ENCODE data around the gene PCDHGC3.
A peak's percentile ranks its signal among the peaks of the same experiment; 100 is the strongest.

Gene PCDHGC3

DNA sequence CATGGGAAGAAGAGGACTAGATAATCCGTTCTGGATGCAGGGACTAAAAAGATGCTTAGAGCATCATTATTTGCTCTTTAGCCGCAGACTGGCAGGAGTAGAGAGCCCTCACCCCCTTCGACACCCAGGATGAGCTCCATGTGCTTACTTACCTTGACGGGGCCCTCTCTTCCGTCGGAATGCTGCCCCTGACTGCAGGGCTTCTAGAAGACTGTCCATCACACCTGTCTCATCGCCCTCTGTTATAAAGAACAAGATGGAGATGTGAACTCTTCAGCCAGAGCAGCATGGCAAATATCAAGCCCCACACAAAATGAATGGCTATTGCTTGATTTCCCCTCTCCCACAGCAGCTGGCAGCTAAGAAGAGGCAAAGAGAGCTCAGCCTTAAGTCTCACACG is 48.2 kb downstream of the PCDHGC3 start:
- DNase-seq (ENCODE audit: low spot score) = no peak

DNA sequence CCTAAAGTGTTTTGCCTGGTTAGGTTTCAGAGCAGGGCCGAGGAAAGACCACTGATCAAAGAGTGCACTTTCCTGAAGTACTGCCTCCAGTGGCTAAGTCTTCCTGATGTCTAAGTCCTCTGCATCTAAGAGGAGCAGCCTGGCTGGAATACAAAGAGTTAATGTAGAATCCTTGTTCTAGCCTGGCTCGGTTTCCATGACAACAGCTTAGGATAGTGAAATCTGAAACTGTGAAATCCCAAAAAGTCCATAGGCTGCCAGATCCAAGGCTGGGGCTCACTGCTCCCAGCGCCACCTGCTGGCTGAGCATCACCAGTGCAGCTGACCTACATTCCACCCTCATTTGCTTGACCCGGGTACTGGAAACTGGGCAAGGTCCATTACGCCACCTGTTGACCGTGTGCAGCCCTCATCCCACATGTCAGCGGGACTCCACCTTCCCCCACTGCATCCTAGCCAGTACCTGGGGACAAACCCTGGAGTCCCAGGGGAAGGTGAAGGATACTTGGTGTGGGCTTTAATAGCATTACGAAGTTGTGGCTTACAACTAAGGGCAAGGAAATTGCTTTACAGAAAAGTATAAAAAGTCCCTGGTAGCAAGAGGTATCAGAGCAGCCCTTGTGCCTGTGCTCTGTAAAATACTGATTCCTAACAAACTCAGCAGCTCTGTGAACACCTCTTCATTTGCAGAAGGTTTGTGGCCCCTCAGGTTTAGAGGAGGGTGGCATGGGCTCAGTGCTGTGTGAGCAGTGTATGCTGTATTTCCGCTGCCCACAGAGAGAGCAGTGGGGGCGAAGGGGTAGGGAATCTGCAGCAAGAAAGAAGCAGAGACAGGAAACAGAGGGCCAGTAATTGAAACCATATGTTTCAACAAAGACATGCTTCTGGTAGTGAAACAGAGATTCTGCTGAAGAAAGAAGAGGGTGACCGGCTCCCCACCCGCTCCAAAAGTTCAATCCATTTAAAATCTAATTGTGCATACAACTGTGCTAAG is 49.1 kb downstream of the PCDHGC3 start:
- DNase-seq (ENCODE audit: low spot score) = peak; percentile 87

DNA sequence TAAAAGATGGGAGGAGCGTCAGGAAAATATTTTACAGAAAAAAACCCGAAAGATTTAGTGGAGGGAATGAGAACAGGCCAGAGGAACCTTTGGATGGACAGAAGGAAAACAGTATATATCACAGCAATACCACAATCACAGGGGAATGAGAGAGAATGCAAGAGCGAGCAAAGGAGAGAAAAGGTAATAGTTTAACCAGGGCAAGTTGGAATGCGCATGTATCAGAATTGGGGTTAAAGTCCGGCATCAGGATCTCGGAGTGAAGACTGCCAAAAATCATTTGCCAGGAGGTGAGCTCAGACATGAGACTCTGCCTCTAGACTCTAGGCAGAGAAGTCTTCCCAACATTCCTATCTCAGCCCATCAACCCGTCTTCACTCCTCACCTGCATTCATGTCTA is 49.9 kb downstream of the PCDHGC3 start:
- DNase-seq (ENCODE audit: low spot score) = no peak

GRCh38 chr5:141527426-141527825 is 51.7 kb downstream of the PCDHGC3 start:
- DNase-seq (ENCODE audit: low spot score) = no peak
